HepG2 (cell line): ENCODE results near the gene TMEM14B. TPM values are rescaled to one million over a fixed set of nuclear protein-coding genes. Genes with fewer than 3 reads are reported as not detected.

Source experiments
- ASH2L ChIP-seq: fragments of 300-600, 200-600 bp; sonication (generic); IDR thresholded peaks from 2 replicates; pipeline ENCODE4 v1.7.0; 2017; ENCODE audit warnings: low read depth, mild to moderate bottlenecking, moderate library complexity, mixed read lengths, low read length; ENCODE audit not compliant: insufficient read length
- ATM ChIP-seq: fragments of 450-650 bp; IDR thresholded peaks from 2 replicates; pipeline ENCODE4 v1.7.1; 2017; ENCODE audit warnings: mild to moderate bottlenecking, borderline replicate concordance
- CC2D1A ChIP-seq: sonication (generic); formaldehyde crosslinking; IDR thresholded peaks from 2 replicates; pipeline ENCODE4 v1.8.1; 2023; ENCODE audit warnings: mild to moderate bottlenecking, missing genetic modification reagents
- EED ChIP-seq: sonication (generic); formaldehyde crosslinking; IDR thresholded peaks from 2 replicates; pipeline ENCODE4 v1.5.0; 2020; ENCODE audit warnings: mild to moderate bottlenecking, missing genetic modification reagents
- GMEB1 ChIP-seq: sonication (generic); formaldehyde crosslinking; IDR thresholded peaks from 2 replicates; pipeline ENCODE4 v1.5.1; 2020; ENCODE audit warnings: missing genetic modification reagents, mild to moderate bottlenecking, borderline replicate concordance
- KLF13 ChIP-seq: sonication (generic); formaldehyde crosslinking; IDR thresholded peaks from 2 replicates; pipeline ENCODE4 v1.4.0; 2020; ENCODE audit warnings: mild to moderate bottlenecking, missing genetic modification reagents
- MLLT10 ChIP-seq: sonication (generic); formaldehyde crosslinking; IDR thresholded peaks from 2 replicates; pipeline ENCODE4 v1.4.0; 2020; ENCODE audit warnings: missing genetic modification reagents
- MTA1 ChIP-seq: sonication (generic); formaldehyde crosslinking; IDR thresholded peaks from 2 replicates; pipeline ENCODE4 v1.4.0; 2020; ENCODE audit warnings: missing genetic modification reagents, mild to moderate bottlenecking, borderline replicate concordance
- MXI1 ChIP-seq: IDR thresholded peaks from 3 replicates; pipeline ENCODE4 v1.6.1; 2012; ENCODE audit warnings: low read depth, low read length, inconsistent platforms, borderline replicate concordance
- MZF1 ChIP-seq: sonication (generic); formaldehyde crosslinking; IDR thresholded peaks from 2 replicates; pipeline ENCODE4 v1.8.1; 2023; ENCODE audit warnings: mild to moderate bottlenecking, missing genetic modification reagents, borderline replicate concordance
- RFX1 ChIP-seq: fragments of 450-650 bp; IDR thresholded peaks from 2 replicates; pipeline ENCODE4 v1.6.1; 2017
- SNAI1 ChIP-seq: sonication (generic); formaldehyde crosslinking; IDR thresholded peaks from 2 replicates; pipeline ENCODE4 v1.5.0; 2020; ENCODE audit warnings: mild to moderate bottlenecking, missing genetic modification reagents, borderline replicate concordance
- SP4 ChIP-seq: sonication (generic); formaldehyde crosslinking; IDR thresholded peaks from 2 replicates; pipeline ENCODE4 v1.8.1; 2023; ENCODE audit warnings: mild to moderate bottlenecking, missing genetic modification reagents
- TGIF2 ChIP-seq: IDR thresholded peaks from 2 replicates; pipeline ENCODE4 v1.6.1; 2016; ENCODE audit warnings: control low read depth, missing compliant biosample characterization
- ZNF230 ChIP-seq: sonication (generic); formaldehyde crosslinking; IDR thresholded peaks from 2 replicates; pipeline ENCODE4 v1.4.0; 2020; ENCODE audit warnings: mild to moderate bottlenecking, missing genetic modification reagents
- ZNF263 ChIP-seq: sonication (generic); formaldehyde crosslinking; IDR thresholded peaks from 2 replicates; pipeline ENCODE4 v1.4.0; 2020; ENCODE audit warnings: missing genetic modification reagents
- ZNF687 ChIP-seq: sonication (generic); formaldehyde crosslinking; IDR thresholded peaks from 2 replicates; pipeline ENCODE4 v1.5.1; 2020; ENCODE audit warnings: mild to moderate bottlenecking, missing genetic modification reagents, moderate library complexity
- polyA plus RNA-seq, 8 experiments: library from polyadenylated mRNA; depleted of rRNA in 3 of 8; stranded (reverse) in 7 of 8; unstranded in 1 of 8; fragments of >200 nt; fragmentation: Illumina TruSeq in 4 of 8; extraction: Trizol in 4 of 8; gene quantifications; 2 replicates each; pipeline versions ENCODE4 v1.2.1 to v1.2.3, GENCODE V29; 2011 to 2016; ENCODE audit warnings: low read depth in 4 of 8, missing spikeins in 1 of 8, mixed read lengths in 1 of 8; ENCODE audit not compliant: insufficient read depth in 1 of 8
- total RNA-seq, 5 experiments: library from RNA; depleted of rRNA; stranded (reverse); fragments of >200 nt; fragmentation: Illumina TruSeq; extraction: Trizol; gene quantifications; 2 replicates each; pipeline ENCODE4 v1.2.3, GENCODE V29; 2016; ENCODE audit warnings: low read depth in 1 of 5
- TF ChIP-seq, protein P1 (sequence below): sonication (generic); formaldehyde crosslinking; IDR thresholded peaks from 2 replicates; pipeline ENCODE4 v1.4.0; 2020; ENCODE audit warnings: mild to moderate bottlenecking, low read depth, missing genetic modification reagents
- TF ChIP-seq, protein P2 (sequence below): sonication (generic); formaldehyde crosslinking; IDR thresholded peaks from 2 replicates; pipeline ENCODE4 v1.4.0; 2020; ENCODE audit warnings: missing genetic modification reagents
- TF ChIP-seq, protein P3 (sequence below): sonication (generic); formaldehyde crosslinking; IDR thresholded peaks from 2 replicates; pipeline ENCODE4 v1.4.0; 2020; ENCODE audit warnings: missing genetic modification reagents, borderline replicate concordance

The TMEM14B gene
- total and polyA plus RNA-seq, 2 of the 13 experiments (the other 11 are each of a cell fraction or from before 2014, with no cell fraction given): 133 to 200 TPM

DNA sequence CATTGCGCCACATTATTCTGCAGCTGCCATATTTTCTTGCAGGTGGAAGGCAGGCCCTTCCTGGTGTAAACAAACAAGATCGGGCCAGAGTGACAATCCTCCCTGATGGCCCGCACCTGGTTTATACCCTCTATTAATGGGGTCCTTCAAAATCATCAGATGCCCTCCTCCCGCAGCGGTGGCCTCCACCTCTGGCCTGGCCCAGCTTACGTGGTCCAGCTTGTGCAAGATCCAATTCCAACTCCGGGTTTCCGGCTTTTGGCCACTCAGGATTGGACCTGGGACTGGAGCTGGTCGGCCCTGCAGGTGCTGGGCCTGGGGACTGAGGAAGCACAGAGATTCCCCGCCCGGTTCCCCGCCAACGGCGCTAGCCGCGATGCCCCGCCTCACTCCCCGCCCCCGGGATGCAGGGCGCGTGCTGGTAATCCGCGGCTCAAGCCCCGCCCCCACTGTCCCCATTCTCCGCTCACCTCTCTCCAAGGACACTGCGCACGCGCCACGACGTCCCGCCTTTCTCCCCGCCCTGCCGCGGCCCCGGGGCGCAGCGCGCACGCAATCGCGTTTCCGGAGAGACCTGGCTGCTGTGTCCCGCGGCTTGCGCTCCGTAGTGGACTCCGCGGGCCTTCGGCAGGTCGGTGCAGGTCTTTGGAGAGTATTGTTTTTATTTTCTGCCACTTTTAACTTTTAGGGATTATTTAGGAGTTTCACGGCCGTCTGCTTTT, at the start of gene TMEM14B (continued):
- TF ChIP-seq, protein P1, sequence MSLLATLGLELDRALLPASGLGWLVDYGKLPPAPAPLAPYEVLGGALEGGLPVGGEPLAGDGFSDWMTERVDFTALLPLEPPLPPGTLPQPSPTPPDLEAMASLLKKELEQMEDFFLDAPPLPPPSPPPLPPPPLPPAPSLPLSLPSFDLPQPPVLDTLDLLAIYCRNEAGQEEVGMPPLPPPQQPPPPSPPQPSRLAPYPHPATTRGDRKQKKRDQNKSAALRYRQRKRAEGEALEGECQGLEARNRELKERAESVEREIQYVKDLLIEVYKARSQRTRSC (CRISPR knock-in tag): no peak
- TF ChIP-seq ZNF230 (peak; percentile 87), SP4 (CRISPR knock-in tag) (peak; percentile 84), GMEB1 (peak; percentile 97), ZNF263 (CRISPR knock-in tag) (no peak), ZNF687 (CRISPR knock-in tag) (peak; percentile 96), MXI1 (peak; percentile 90; the same call in 1 of the 3 replicates), RFX1 (no peak), MTA1 (CRISPR knock-in tag) (peak; percentile 69; the same call in 1 of the 2 replicates), EED (CRISPR knock-in tag) (peak; percentile 23; the same call in 1 of the 2 replicates), KLF13 (CRISPR knock-in tag) (peak; percentile 79; the same call in 1 of the 2 replicates), MLLT10 (CRISPR knock-in tag) (no peak), CC2D1A (CRISPR knock-in tag) (peak; percentile 95), ATM (no peak), SNAI1 (CRISPR knock-in tag) (peak; percentile 95), MZF1 (CRISPR knock-in tag) (peak; percentile 94), TGIF2 (peak; percentile 61; the same call in 1 of the 2 replicates), ASH2L (peak; percentile 89)
- TF ChIP-seq, protein P2, sequence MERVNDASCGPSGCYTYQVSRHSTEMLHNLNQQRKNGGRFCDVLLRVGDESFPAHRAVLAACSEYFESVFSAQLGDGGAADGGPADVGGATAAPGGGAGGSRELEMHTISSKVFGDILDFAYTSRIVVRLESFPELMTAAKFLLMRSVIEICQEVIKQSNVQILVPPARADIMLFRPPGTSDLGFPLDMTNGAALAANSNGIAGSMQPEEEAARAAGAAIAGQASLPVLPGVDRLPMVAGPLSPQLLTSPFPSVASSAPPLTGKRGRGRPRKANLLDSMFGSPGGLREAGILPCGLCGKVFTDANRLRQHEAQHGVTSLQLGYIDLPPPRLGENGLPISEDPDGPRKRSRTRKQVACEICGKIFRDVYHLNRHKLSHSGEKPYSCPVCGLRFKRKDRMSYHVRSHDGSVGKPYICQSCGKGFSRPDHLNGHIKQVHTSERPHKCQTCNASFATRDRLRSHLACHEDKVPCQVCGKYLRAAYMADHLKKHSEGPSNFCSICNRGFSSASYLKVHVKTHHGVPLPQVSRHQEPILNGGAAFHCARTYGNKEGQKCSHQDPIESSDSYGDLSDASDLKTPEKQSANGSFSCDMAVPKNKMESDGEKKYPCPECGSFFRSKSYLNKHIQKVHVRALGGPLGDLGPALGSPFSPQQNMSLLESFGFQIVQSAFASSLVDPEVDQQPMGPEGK: peak; percentile 86
- TF ChIP-seq, protein P3, sequence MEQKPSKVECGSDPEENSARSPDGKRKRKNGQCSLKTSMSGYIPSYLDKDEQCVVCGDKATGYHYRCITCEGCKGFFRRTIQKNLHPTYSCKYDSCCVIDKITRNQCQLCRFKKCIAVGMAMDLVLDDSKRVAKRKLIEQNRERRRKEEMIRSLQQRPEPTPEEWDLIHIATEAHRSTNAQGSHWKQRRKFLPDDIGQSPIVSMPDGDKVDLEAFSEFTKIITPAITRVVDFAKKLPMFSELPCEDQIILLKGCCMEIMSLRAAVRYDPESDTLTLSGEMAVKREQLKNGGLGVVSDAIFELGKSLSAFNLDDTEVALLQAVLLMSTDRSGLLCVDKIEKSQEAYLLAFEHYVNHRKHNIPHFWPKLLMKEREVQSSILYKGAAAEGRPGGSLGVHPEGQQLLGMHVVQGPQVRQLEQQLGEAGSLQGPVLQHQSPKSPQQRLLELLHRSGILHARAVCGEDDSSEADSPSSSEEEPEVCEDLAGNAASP (CRISPR knock-in tag): peak; percentile 82
